PC-3 (cell line): Measurements from ENCODE around the gene LNPEP. TPM values are rescaled to one million over a fixed set of nuclear protein-coding genes. Genes with fewer than 3 reads are reported as not detected.
A peak's percentile ranks its signal among the peaks of the same experiment; 100 is the strongest.

Experiments used
- ATAC-seq: fragments of 200-7000 bp; cut with Tn5 transposase; 2 replicates; pipeline ENCODE4 v1.9.1; 2020; ENCODE audit warnings: mild to moderate bottlenecking, moderate library complexity
- BruUV-seq: library from RNA; stranded (reverse); fragments of 400-500 nt; replicated peaks from 2 replicates; lab custom pipeline; 2021; lab: Mats Ljungman, UMichigan
- CTCF ChIA-PET: fragments of 300-600 bp; sonication (Branson Sonifier 250); formaldehyde crosslinking; loops from one replicate; lab custom pipeline; 2022; ENCODE audit warnings: antibody characterized with exemption; lab: Charles Lee
- POLR2A ChIA-PET: fragments of 300-600 bp; sonication (Branson Sonifier 250); formaldehyde crosslinking; loops from one replicate; lab custom pipeline; 2022; ENCODE audit warnings: antibody characterized with exemption; ENCODE audit not compliant: unreplicated experiment; lab: Charles Lee
- DNase-seq: peaks from one replicate; pipeline ENCODE4 v3.0.0-alpha.2; 2015
- H2AFZ ChIP-seq: fragments of 300-600 bp; sonication (generic); 2 replicates; pipeline ENCODE4 v1.6.0; 2016; ENCODE audit warnings: antibody characterized with exemption, low read length
- H3F3A ChIP-seq: fragments of 300-600 bp; sonication (generic); one replicate; pipeline ENCODE4 v1.6.0; 2017; ENCODE audit warnings: antibody characterized with exemption, low read length, control low read depth, mild to moderate bottlenecking; ENCODE audit not compliant: unreplicated experiment
- H3K27ac ChIP-seq: fragments of 300-600 bp; sonication (generic); 2 replicates; pipeline ENCODE4 v1.5.1; 2016; ENCODE audit warnings: mild to moderate bottlenecking, low read length
- H3K27me3 ChIP-seq: fragments of 300-600 bp; sonication (generic); 2 replicates; pipeline ENCODE4 v1.6.1; 2016; ENCODE audit warnings: low read length, mixed read lengths
- H3K36me3 ChIP-seq: fragments of 300-600 bp; sonication (generic); 2 replicates; pipeline ENCODE4 v1.6.1; 2016; ENCODE audit warnings: low read depth, mixed run types, low read length, mixed read lengths
- H3K4me1 ChIP-seq: fragments of 300-600 bp; sonication (generic); 2 replicates; pipeline ENCODE4 v1.5.1; 2016; ENCODE audit warnings: low read length; ENCODE audit not compliant: insufficient read depth
- H3K4me2 ChIP-seq: fragments of 300-600 bp; sonication (generic); 2 replicates; pipeline ENCODE4 v1.6.0; 2016; ENCODE audit warnings: low read length
- H3K4me3 ChIP-seq: fragments of 300-600 bp; sonication (generic); 2 replicates; pipeline ENCODE4 v1.5.1; 2016; ENCODE audit warnings: mild to moderate bottlenecking, low read length, mixed read lengths
- H3K79me2 ChIP-seq: fragments of 300-600 bp; sonication (generic); 2 replicates; pipeline ENCODE4 v1.6.1; 2017; ENCODE audit warnings: low read length, mixed read lengths
- H3K9ac ChIP-seq: fragments of 300-600 bp; sonication (generic); 2 replicates; pipeline ENCODE4 v1.6.0; 2016; ENCODE audit warnings: mild to moderate bottlenecking, low read length
- H3K9me2 ChIP-seq: fragments of 300-600 bp; sonication (generic); replicated peaks from 2 replicates; pipeline ENCODE4 v1.6.1; 2016; ENCODE audit warnings: mixed run types, low read length, mixed read lengths
- H3K9me3 ChIP-seq: fragments of 300-600 bp; sonication (generic); 2 replicates; pipeline ENCODE4 v1.6.1; 2016; ENCODE audit warnings: low read length, mixed read lengths
- H4K20me1 ChIP-seq: fragments of 300-600 bp; sonication (generic); 2 replicates; pipeline ENCODE4 v1.6.1; 2016; ENCODE audit warnings: low read length, mixed read lengths
- EZH2 ChIP-seq: fragments of 300-600 bp; sonication (generic); IDR thresholded peaks from one replicate; pipeline ENCODE4 v1.6.1; 2017; ENCODE audit warnings: antibody characterized with exemption, mild to moderate bottlenecking, low read length; ENCODE audit not compliant: unreplicated experiment
- EZH2phosphoT487 ChIP-seq: fragments of 300-600 bp; sonication (generic); IDR thresholded peaks from 2 replicates; pipeline ENCODE4 v1.6.1; 2018; ENCODE audit warnings: mild to moderate bottlenecking, antibody characterized with exemption, low read length, borderline replicate concordance
- intact Hi-C: fragments of 100-400 bp; cut with micrococcal nuclease; formaldehyde crosslinking; loops from 2 replicates; pipeline ENCODE4 v1.9.0; 2023
- total RNA-seq: library from RNA; depleted of rRNA; stranded (reverse); fragments of >200 nt; gene quantifications from 2 replicates; pipeline ENCODE4 v1.2.3, GENCODE V29; 2014
- TF ChIP-seq, protein P1 (sequence below): fragments of 300-600 bp; sonication (generic); conservative IDR thresholded peaks from 2 replicates; pipeline ENCODE4 v1.5.1; 2017; ENCODE audit warnings: antibody characterized with exemption, low read depth, mild to moderate bottlenecking, low read length

LNPEP gene
- total RNA-seq, 1 experiment from 2014 or later: 11.1 TPM

GRCh38 chr5:97067296-97067850 lies 131.5 kb downstream of the LNPEP start:
- POLR2A ChIA-PET: no interaction called here
- no peak overlapping the region for H3K4me2 ChIP-seq
- no peak overlapping the region for H3K9ac ChIP-seq
- DNase-seq (no peak), ATAC-seq (no peak)
- H3K4me3 ChIP-seq: no peak overlapping the region
- no peak overlapping the region for H3K27ac ChIP-seq
- H3K36me3 ChIP-seq: no peaks in the 10 kb centered on the region
- intact Hi-C loops: no loop called here
- no peaks in the 10 kb centered on the region for H3F3A ChIP-seq
- no peaks in the 10 kb centered on the region for H3K27me3 ChIP-seq
- no peaks in the 10 kb centered on the region for H3K4me1 ChIP-seq
- CTCF ChIA-PET: no interaction called here
- no peaks in the 10 kb centered on the region for H3K9me3 ChIP-seq
- no peaks in the 10 kb centered on the region for H3K9me2 ChIP-seq
- no TSS peak for BruUV-seq
- H3K79me2 ChIP-seq: no peaks in the 10 kb centered on the region
- H2AFZ ChIP-seq: no peak overlapping the region
- no peaks in the 10 kb centered on the region for H4K20me1 ChIP-seq
- TF ChIP-seq EZH2: no peak
- TF ChIP-seq, protein P1, sequence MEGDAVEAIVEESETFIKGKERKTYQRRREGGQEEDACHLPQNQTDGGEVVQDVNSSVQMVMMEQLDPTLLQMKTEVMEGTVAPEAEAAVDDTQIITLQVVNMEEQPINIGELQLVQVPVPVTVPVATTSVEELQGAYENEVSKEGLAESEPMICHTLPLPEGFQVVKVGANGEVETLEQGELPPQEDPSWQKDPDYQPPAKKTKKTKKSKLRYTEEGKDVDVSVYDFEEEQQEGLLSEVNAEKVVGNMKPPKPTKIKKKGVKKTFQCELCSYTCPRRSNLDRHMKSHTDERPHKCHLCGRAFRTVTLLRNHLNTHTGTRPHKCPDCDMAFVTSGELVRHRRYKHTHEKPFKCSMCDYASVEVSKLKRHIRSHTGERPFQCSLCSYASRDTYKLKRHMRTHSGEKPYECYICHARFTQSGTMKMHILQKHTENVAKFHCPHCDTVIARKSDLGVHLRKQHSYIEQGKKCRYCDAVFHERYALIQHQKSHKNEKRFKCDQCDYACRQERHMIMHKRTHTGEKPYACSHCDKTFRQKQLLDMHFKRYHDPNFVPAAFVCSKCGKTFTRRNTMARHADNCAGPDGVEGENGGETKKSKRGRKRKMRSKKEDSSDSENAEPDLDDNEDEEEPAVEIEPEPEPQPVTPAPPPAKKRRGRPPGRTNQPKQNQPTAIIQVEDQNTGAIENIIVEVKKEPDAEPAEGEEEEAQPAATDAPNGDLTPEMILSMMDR: no peak
- TF ChIP-seq EZH2phosphoT487: no peak

DNA sequence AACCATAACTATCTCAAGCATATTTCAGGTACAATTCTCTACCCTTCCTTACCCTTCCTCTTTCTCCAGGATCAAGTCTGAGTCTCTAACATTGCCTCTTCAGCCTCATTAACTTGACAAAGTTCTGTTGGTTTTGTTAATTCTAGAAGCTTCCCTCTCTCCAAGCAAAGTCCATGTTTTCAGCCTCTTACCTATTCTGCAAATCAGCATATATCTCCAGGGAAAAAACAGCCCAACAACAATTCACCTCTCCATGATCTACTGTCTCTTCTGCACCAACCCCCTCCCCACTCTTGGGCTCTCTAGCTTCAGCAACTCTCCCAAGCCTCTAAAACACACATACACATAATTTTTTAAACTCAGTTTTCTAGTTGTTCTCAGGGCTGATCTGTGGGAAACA lies 134.4 kb downstream of the LNPEP start:
- ATAC-seq (no peak), DNase-seq (no peak)
- Histone ChIP-seq H3K4me3 (no peak overlapping the region), H3K36me3 (no peaks in the 10 kb centered on the region), H4K20me1 (no peaks in the 10 kb centered on the region), H3K4me2 (no peak overlapping the region), H3K4me1 (no peaks in the 10 kb centered on the region), H3K79me2 (no peaks in the 10 kb centered on the region), H3K27me3 (no peaks in the 10 kb centered on the region), H3K9ac (no peak overlapping the region), H3K9me2 (no peaks in the 10 kb centered on the region), H3F3A (no peaks in the 10 kb centered on the region), H3K9me3 (no peaks in the 10 kb centered on the region), H2AFZ (no peak overlapping the region), H3K27ac (no peak overlapping the region)
- no TSS peak for BruUV-seq
- CTCF ChIA-PET: no interaction called here
- intact Hi-C loops: no loop called here
- TF ChIP-seq, protein P1: no peak
- TF ChIP-seq EZH2: no peak
- POLR2A ChIA-PET: no interaction called here

DNA sequence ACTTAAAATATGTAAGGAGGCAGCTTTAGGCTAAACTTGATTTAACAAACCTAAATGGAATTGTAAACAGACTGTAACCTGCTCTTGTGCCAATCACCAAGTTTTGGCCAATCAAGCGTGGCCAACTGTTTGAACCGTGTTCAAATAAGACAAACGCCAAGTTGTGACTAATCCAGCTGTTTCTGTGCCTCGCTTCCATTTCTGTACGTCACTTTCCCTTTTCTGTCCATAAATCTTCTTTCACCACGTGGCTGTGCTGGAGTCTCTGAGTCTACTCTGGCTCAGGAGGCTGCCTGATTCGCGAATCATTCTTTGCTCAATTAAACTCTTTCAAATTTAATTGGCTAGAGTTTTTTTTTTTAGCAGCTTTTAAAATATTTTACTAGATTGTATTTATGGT lies 135.2 kb downstream of the LNPEP start:
- no peak overlapping the region for H2AFZ ChIP-seq
- BruUV-seq: no TSS peak
- TF ChIP-seq, protein P1: no peak
- TF ChIP-seq EZH2phosphoT487 (no peak), EZH2 (no peak)
- H3K27me3 ChIP-seq: no peaks in the 10 kb centered on the region
- no peaks in the 10 kb centered on the region for H3F3A ChIP-seq
- H3K36me3 ChIP-seq: no peaks in the 10 kb centered on the region
- DNase-seq (peak; percentile 70), ATAC-seq (peak; percentile 37; the same call in 1 of the 2 replicates)
- H3K9ac ChIP-seq: no peak overlapping the region
- ChIA-PET POLR2A (no interaction called here), CTCF (no interaction called here)
- H3K4me3 ChIP-seq: no peak overlapping the region
- intact Hi-C loops: no loop called here
- no peak overlapping the region for H3K27ac ChIP-seq
- H3K9me3 ChIP-seq: no peaks in the 10 kb centered on the region
- H3K9me2 ChIP-seq: no peaks in the 10 kb centered on the region
- H3K79me2 ChIP-seq: no peaks in the 10 kb centered on the region
- no peak overlapping the region for H3K4me2 ChIP-seq
- no peaks in the 10 kb centered on the region for H4K20me1 ChIP-seq
- H3K4me1 ChIP-seq: no peaks in the 10 kb centered on the region
